CD4-positive, alpha-beta T cell (primary cell): ENCODE measurements around the gene TNFSF12. TPM values are rescaled to one million over a fixed set of nuclear protein-coding genes. Genes with fewer than 3 reads are reported as not detected.

Source experiments
- ATAC-seq: fragments of 200-7000 bp; cut with Tn5 transposase; one replicate; pipeline ENCODE4 v1.10.0; 2022; ENCODE audit warnings: mild to moderate bottlenecking; ENCODE audit not compliant: poor library complexity
- CTCF ChIA-PET: fragments of 350-600 bp; sonication (Branson Sonifier 250); formaldehyde crosslinking; loops from one replicate; lab custom pipeline; 2021; ENCODE audit warnings: antibody characterized with exemption, inconsistent platforms; lab: Charles Lee
- POLR2A ChIA-PET: fragments of 350-600 bp; sonication (Branson Sonifier 250); formaldehyde crosslinking; loops from one replicate; lab custom pipeline; 2021; ENCODE audit warnings: antibody characterized with exemption, inconsistent platforms; lab: Charles Lee
- DNase-seq, 14 experiments: peaks; one replicate each; pipeline ENCODE4 v3.0.0-alpha.2; 2013 to 2020; ENCODE audit warnings: mixed read lengths in 2 of 14
- H3K27ac ChIP-seq, 2 donors: one replicate each; pipeline versions ENCODE4 v1.5.1 to v1.7.0; 2013; ENCODE audit warnings: low read length in 2 of 2, low read depth in 1 of 2, mild to moderate bottlenecking in 1 of 2
- H3K27me3 ChIP-seq, 2 experiments: 1 replicate in 1 of 2; 2 replicates in 1 of 2; pipeline versions ENCODE4 v1.6.1 to v1.7.0; 2013; ENCODE audit warnings: low read length in 2 of 2, control low read depth in 1 of 2, mild to moderate bottlenecking in 1 of 2, moderate library complexity in 1 of 2; ENCODE audit not compliant: insufficient read depth in 2 of 2, control insufficient read depth in 1 of 2
- H3K36me3 ChIP-seq: one replicate; pipeline ENCODE4 v1.6.1; 2013; ENCODE audit warnings: low read length, control low read depth; ENCODE audit not compliant: insufficient read depth
- H3K4me1 ChIP-seq: one replicate; pipeline ENCODE4 v1.6.1; 2013; ENCODE audit warnings: low read length, control low read depth; ENCODE audit not compliant: insufficient read depth
- H3K4me3 ChIP-seq: one replicate; pipeline ENCODE4 v1.5.1; 2013; ENCODE audit warnings: mild to moderate bottlenecking, low read length, moderate library complexity
- H3K9me3 ChIP-seq, 2 experiments: 1 replicate in 1 of 2; 2 replicates in 1 of 2; pipeline versions ENCODE4 v1.6.1 to v1.7.0; 2013; ENCODE audit warnings: low read length in 2 of 2, mild to moderate bottlenecking in 2 of 2, control low read depth in 1 of 2, moderate library complexity in 1 of 2; ENCODE audit not compliant: control insufficient read depth in 1 of 2, insufficient read depth in 1 of 2
- H3K27ac Mint-ChIP-seq: one replicate; pipeline ENCODE4 v1.8.0; 2020; ENCODE audit warnings: mixed read lengths
- H3K27me3 Mint-ChIP-seq: one replicate; pipeline ENCODE4 v1.8.0; 2021; ENCODE audit warnings: mixed read lengths
- H3K36me3 Mint-ChIP-seq: one replicate; pipeline ENCODE4 v1.8.0; 2021; ENCODE audit warnings: low read depth, mixed read lengths
- H3K4me1 Mint-ChIP-seq: one replicate; pipeline ENCODE4 v1.8.0; 2021; ENCODE audit warnings: low read depth, mixed read lengths
- H3K4me3 Mint-ChIP-seq: one replicate; pipeline ENCODE4 v1.8.0; 2020; ENCODE audit warnings: mild to moderate bottlenecking, mixed read lengths
- H3K9me3 Mint-ChIP-seq: one replicate; pipeline ENCODE4 v1.8.0; 2020; ENCODE audit warnings: mixed read lengths
- intact Hi-C, 2 experiments: fragments of 100-400 bp; cut with DNase I in 1 of 2; cut with micrococcal nuclease in 1 of 2; formaldehyde crosslinking; loops; one replicate each; pipeline versions ENCODE4 v1.15.1 to v1.9.0; 2023 to 2025; cut with DNase I, micrococcal nuclease
- total RNA-seq, 174 experiments: library from RNA in 2 of 174; stranded (reverse) in 2 of 174; gene quantifications; one replicate each; pipeline ENCODE4 v1.2.3 and lab custom pipeline; 2021 to 2026
- TF ChIP-seq, protein P1 (sequence below): fragments of 200-600 bp; IDR thresholded peaks from one replicate; pipeline ENCODE4 v1.8.0; 2022; ENCODE audit warnings: antibody characterized with exemption, mild to moderate bottlenecking

Gene TNFSF12
- total RNA-seq, 2 experiments from 2014 or later, result 17.0 to 19.1 TPM

DNA sequence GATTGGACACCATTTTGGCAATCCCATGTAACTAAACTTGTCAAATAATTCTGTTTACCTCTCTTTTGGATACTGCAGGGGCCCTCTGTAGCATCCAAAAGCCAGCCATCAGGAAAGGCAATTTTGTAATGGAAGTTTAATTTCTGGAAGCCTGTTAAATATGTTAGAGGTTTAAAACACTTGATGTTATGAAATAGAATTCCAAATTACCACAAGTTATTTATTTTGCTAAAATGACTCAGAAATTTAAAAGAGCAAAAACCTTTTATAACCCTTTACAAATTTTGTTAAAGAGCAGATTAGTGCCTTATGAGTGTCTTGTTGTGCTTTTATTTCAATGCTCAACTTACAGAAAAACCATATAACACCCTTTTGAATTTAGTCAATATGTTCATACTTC lies 20.0 kb upstream of the TNFSF12 start:
- TF ChIP-seq, protein P1, sequence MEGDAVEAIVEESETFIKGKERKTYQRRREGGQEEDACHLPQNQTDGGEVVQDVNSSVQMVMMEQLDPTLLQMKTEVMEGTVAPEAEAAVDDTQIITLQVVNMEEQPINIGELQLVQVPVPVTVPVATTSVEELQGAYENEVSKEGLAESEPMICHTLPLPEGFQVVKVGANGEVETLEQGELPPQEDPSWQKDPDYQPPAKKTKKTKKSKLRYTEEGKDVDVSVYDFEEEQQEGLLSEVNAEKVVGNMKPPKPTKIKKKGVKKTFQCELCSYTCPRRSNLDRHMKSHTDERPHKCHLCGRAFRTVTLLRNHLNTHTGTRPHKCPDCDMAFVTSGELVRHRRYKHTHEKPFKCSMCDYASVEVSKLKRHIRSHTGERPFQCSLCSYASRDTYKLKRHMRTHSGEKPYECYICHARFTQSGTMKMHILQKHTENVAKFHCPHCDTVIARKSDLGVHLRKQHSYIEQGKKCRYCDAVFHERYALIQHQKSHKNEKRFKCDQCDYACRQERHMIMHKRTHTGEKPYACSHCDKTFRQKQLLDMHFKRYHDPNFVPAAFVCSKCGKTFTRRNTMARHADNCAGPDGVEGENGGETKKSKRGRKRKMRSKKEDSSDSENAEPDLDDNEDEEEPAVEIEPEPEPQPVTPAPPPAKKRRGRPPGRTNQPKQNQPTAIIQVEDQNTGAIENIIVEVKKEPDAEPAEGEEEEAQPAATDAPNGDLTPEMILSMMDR, result no peak
- no peak overlapping the region for H3K27ac ChIP-seq
- peaks cover 4% of the 10 kb centered on the region for H3K36me3 Mint-ChIP-seq
- DNase-seq (no peak), ATAC-seq (no peak)
- ChIA-PET CTCF (no interaction called here), POLR2A (no interaction called here)
- H3K4me1 ChIP-seq, result no peaks in the 10 kb centered on the region
- intact Hi-C loops, result no loop called here
- no peak overlapping the region for H3K4me3 ChIP-seq
- no peaks in the 10 kb centered on the region for H3K27me3 Mint-ChIP-seq
- H3K27me3 ChIP-seq, result no peaks in the 10 kb centered on the region
- no peak overlapping the region for H3K27ac Mint-ChIP-seq
- H3K9me3 ChIP-seq, result peaks cover 5 to 9% of the 10 kb centered on the region in 2 experiments
- no peaks in the 10 kb centered on the region for H3K4me1 Mint-ChIP-seq
- peaks cover 3% of the 10 kb centered on the region for H3K9me3 Mint-ChIP-seq
- H3K36me3 ChIP-seq, result no peaks in the 10 kb centered on the region
- H3K4me3 Mint-ChIP-seq, result no peak overlapping the region

DNA sequence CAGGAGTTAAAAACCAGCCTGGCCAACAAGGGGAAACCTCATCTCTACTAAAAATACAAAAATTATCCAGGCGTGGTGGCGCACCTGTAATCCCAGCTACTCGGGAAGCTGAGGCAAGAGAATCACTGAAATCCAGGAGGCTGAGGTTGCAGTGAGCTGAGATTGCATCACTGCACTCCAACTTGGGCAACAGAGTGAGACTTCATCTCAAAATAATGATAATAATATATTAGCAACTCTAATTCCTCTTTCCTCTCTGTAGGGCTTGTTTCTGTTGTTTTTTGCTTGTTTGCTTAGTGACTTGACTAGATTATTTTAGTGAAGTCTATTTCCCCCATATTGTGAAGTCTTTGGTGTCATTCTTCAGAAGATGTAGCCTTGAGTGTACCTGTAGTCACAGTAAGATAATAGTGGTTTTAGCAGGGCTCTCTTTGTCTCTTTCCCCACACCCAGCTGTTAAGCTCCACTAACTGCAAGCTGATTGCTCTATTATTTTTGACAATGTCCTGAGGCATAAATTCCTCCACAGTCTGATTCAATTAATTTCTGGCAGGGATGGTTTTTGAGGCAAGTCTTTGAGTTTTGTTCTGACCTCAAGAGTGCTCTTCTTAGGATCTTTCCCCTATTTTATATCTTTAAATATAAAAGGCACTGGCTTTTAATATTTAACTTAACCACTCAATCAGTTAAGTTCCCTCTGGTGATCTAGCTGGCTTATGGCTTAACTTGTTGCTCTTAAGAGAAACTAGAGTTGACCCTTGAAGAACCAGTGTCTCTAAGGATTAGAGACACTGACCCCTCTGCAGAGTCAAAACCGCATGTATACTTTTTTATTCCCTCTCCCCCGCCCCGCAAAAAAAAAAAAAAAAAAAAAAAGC lies 18.6 kb upstream of the TNFSF12 start:
- ChIA-PET CTCF (no interaction called here), POLR2A (no interaction called here)
- DNase-seq (no peak), ATAC-seq (no peak)
- H3K36me3 ChIP-seq, result no peaks in the 10 kb centered on the region
- no peaks in the 10 kb centered on the region for H3K27me3 ChIP-seq
- peaks cover 5 to 9% of the 10 kb centered on the region in 2 experiments for H3K9me3 ChIP-seq
- no peak overlapping the region for H3K27ac ChIP-seq
- Mint-ChIP-seq H3K27me3 (no peaks in the 10 kb centered on the region), H3K36me3 (peaks cover 4% of the 10 kb centered on the region), H3K4me3 (no peak overlapping the region), H3K27ac (no peak overlapping the region), H3K9me3 (peaks cover 3% of the 10 kb centered on the region), H3K4me1 (no peaks in the 10 kb centered on the region)
- H3K4me3 ChIP-seq, result no peak overlapping the region
- intact Hi-C loops, result no loop called here
- H3K4me1 ChIP-seq, result no peaks in the 10 kb centered on the region
- TF ChIP-seq, protein P1, result no peak

DNA sequence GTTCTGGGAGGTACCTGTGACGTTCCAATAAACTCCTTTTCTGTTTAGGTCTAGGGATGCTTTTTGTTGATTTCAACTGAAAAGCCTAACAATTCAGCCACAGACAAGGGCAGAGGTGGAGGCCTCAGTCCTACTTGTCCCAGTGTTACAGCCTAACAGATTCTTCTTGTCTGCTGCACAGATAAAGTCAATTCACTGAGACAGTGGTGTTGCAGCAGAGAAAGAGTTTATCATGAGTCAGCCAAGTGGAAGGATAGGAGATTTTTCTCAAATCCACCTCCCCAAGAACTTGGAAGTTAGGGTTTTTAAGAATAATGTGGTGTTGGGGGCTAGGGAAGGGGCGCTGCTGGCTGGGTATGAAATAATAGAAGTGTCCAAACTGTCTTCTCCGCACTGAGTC lies 10.8 kb upstream of the TNFSF12 start:
- no peaks in the 10 kb centered on the region for H3K36me3 Mint-ChIP-seq
- Histone ChIP-seq H3K27me3 (no peaks in the 10 kb centered on the region), H3K9me3 (peaks cover 4 to 13% of the 10 kb centered on the region in 2 experiments), H3K27ac (no peak overlapping the region), H3K4me3 (no peak overlapping the region), H3K4me1 (no peaks in the 10 kb centered on the region), H3K36me3 (no peaks in the 10 kb centered on the region)
- H3K4me3 Mint-ChIP-seq, result no peak overlapping the region
- TF ChIP-seq, protein P1, result no peak
- POLR2A ChIA-PET, result no interaction called here
- CTCF ChIA-PET, result no interaction called here
- H3K27me3 Mint-ChIP-seq, result no peaks in the 10 kb centered on the region
- DNase-seq, result no peak
- intact Hi-C loops, result no loop called here
- H3K4me1 Mint-ChIP-seq, result no peaks in the 10 kb centered on the region
- no peaks in the 10 kb centered on the region for H3K9me3 Mint-ChIP-seq
- H3K27ac Mint-ChIP-seq, result no peak overlapping the region
- ATAC-seq, result no peak
